ENCODE data around the gene FRAT2. TPM values are rescaled to one million over a fixed set of nuclear protein-coding genes. Genes with fewer than 3 reads are reported as not detected.

The FRAT2 gene
- total and polyA plus RNA-seq, 10 of the 15 experiments (the other 5 are each of a cell fraction or from before 2014, with no cell fraction given) = 0.69 to 5.9 (median 3.8) TPM

- Histone ChIP-seq H4K20me1 (ENCODE audit: control insufficient read depth, insufficient read depth) (no peaks in the 10 kb centered on the region), H3K9me3 (replicated peaks; ENCODE audit: control insufficient read depth, insufficient read depth, low read length) (no peaks in the 10 kb centered on the region), H3K36me3 (ENCODE audit: control insufficient read depth in 2 of 2, insufficient read depth in 2 of 2, low read length in 1 of 2) (no peaks in the 10 kb centered on the region), H3K27me3 (replicated peaks in 1 of 2; ENCODE audit: control insufficient read depth in 2 of 2, insufficient read depth in 2 of 2, low read length in 1 of 2) (no peaks in the 10 kb centered on the region; a peak in 1 of 4 replicates), H3K27ac (ENCODE audit: control insufficient read depth, insufficient read depth) (no peak overlapping the region), H3K4me1 (ENCODE audit: control insufficient read depth, insufficient read depth, low read length) (no peaks in the 10 kb centered on the region), H3K9ac (ENCODE audit: control insufficient read depth, insufficient read depth, low read length) (no peak overlapping the region), H3K4me2 (ENCODE audit: control insufficient read depth, insufficient read depth) (no peak overlapping the region), H3K79me2 (ENCODE audit: control insufficient read depth, insufficient read depth, low read length) (no peaks in the 10 kb centered on the region), H2AFZ (ENCODE audit: control insufficient read depth, low read depth, low read length) (no peak overlapping the region), H3K4me3 (no peak overlapping the region)
- ATAC-seq = no peak
- no peak for FAIRE-seq
- ChIA-PET CTCF (no interaction called here), RAD21 (ENCODE audit: unreplicated experiment) (no interaction called here), SMC1A (ENCODE audit: uncharacterized antibody, unreplicated experiment) (interaction anchor here (0.6 kb wide), 1 partner anchor 111 kb away, joined by 3 read pairs; no protein-coding TSS in a partner anchor), POLR2A (no interaction called here)
- WGBS (ENCODE audit: insufficient coverage, insufficient replicate concordance, low lambda C conversion rate, missing lambda C conversion rate) = 30% methylated on average over 3 of the region's 3 CpGs
- intact Hi-C loops (cut with micrococcal nuclease; ENCODE audit: unreplicated experiment) = no loop called here
- in situ Hi-C loops (cut with MboI) = no loop called here
- BruUV-seq (replicated peaks) = no TSS peak
- DNase-seq (ENCODE audit: low read depth, low spot score) = no peak
- TF ChIP-seq ATF7 (IDR thresholded peaks at IDR 0.05; ENCODE audit: low read depth) (no peak), CBFB (IDR thresholded peaks at IDR 0.05; ENCODE audit: low read depth) (no peak), ZBED1 (IDR thresholded peaks at IDR 0.05; ENCODE audit: borderline replicate concordance) (no peak), NBN (IDR thresholded peaks at IDR 0.05) (no peak), NR2F1 (conservative IDR thresholded peaks at IDR 0.05) (no peak), SKIL (IDR thresholded peaks at IDR 0.05; ENCODE audit: low read depth, poor library complexity, severe bottlenecking) (no peak), RAD51 (IDR thresholded peaks at IDR 0.05) (no peak), TCF3 (IDR thresholded peaks at IDR 0.05; ENCODE audit: borderline replicate concordance, insufficient read depth, low read depth, low read length) (no peak), ATF2 (IDR thresholded peaks at IDR 0.05; ENCODE audit: low read length) (no peak), MEF2A (IDR thresholded peaks at IDR 0.05; ENCODE audit: insufficient read depth, low read depth, low read length) (no peak), NFYB (IDR thresholded peaks at IDR 0.05; ENCODE audit: insufficient read depth, low read depth, low read length) (no peak), YBX1 (IDR thresholded peaks at IDR 0.05) (no peak), ETV6 (conservative IDR thresholded peaks at IDR 0.05 in 1 of 2, IDR thresholded peaks at IDR 0.05 in 1 of 2; ENCODE audit: borderline replicate concordance in 1 of 2, low read depth in 1 of 2) (no peak), RUNX3 (IDR thresholded peaks at IDR 0.05; ENCODE audit: low read length) (no peak), MTA2 (IDR thresholded peaks at IDR 0.05; ENCODE audit: low read depth) (no peak), PRDM15 (CRISPR knock-in tag; IDR thresholded peaks at IDR 0.05) (no peak)
These were observed 36.3 kb downstream of the FRAT2 start for GRCh38 chr10:97298223-97298571.
